Measurements from ENCODE around the gene CLK2. TPM values are rescaled to one million over a fixed set of nuclear protein-coding genes. Genes with fewer than 3 reads are reported as not detected.
"Not testable (repeated sequence)": the region's sequence is repeated elsewhere in the genome, so short reads cannot be mapped to it uniquely, and the experiment has no call there.

CLK2 gene
- total RNA-seq, 1 donor from 2014 or later, result 31.8 TPM

DNA sequence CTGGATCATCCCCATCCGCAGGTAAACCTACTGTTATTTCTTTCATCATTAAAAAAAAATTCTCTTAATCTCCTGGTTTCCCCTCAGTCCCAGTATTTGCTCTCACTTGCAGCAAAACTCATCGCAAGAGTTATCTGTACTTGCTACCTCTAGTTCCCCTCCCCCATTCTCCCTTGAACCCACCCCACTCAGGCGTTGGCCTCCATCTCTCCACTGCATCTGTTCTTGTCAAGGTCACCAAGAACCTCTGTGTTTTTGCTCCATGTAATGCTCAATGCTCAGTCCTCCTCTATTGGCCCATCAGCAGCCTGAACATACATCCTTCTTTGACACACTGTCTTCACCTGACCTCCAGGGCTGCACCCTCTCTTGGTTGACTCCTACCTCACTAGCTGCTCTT, 23.4 kb upstream of the CLK2 start:
- no peak for DNase-seq (ENCODE audit: low spot score)

DNA sequence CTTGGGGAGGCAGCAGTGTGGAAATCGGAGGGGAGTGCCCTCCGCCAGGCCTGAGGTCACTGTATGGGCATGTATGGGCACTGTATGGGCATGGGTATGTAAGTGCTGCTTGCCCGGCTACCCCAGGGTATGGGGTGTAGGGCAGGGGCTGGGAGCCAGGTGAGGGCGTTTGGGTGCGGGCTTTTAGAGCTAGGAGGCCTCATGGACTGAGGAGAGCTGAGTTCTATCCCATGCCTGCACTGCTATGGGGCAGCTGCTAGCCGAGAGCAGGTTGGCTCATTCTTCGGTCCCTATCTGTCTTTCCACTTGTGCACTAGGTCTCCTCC, 22.6 kb upstream of the CLK2 start:
- no peak for DNase-seq (ENCODE audit: low spot score)

DNA sequence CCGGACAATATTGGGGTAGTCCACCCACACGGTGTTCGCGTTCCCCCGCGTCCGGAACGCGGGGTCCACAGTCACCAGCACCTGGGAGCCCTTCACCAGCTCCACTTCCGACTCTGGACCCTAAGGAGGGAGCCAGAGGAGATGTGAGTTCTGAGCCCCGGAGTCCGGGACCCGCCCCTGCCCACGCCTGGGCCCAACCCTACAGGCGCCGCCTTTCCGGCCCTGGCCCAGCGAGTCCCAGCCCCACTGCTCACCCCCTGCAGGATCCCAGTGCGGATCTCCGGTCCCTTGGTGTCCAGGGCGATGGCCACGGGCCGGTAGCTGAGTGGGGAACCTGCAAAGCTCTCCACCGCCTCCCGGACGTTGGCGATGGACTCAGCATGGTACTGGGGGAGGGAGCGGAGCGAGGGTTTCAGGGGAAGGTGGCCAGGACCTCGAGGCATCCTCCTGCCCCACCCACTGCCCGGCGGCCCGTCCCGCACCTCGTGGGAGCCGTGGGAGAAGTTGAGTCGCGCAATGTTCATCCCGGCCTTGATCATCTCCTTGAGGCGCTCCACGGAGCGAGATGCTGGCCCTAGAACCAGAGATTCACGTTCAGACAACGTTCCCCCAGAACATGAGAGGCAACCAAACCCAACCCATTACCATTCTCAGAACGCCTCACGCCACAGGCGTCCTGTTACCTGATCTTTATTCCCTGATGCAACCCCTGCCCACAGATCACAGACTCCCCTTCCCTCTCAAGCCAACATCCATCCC, 22.1 kb upstream of the CLK2 start:
- DNase-seq (ENCODE audit: low spot score), result no peak

DNA sequence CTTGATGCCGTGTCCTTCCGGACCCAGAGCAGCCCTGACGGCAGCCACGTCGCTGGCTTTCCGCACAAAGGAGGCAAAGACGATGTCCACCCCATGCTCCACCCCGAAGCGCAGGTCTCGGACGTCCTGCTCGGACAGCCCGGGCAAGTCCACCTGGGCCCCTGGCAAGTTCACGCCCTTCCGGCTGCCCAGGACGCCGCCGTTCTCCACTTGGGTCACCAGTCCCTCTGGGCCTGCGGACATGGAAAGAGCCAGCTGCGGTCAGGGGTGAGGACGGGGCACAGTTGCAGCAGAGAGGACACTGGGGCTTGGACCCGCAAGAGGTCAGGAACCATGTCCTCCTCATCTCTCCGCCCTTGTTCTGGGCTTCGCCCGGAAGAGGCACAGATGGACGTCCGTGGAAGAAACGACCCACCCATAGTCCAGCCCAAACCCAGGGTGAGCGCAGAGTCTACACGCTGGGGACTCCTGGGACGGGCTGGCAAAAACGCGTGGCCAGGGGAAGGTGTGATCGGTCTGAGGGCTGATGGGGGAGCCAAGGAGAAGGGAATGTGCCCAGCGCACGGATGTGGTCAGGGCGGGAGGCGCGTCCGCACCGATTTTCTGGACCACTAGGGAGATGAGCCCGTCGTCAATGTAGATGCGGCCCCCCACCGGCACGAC, 21.3 kb upstream of the CLK2 start:
- no peak for DNase-seq (ENCODE audit: low spot score)

DNA sequence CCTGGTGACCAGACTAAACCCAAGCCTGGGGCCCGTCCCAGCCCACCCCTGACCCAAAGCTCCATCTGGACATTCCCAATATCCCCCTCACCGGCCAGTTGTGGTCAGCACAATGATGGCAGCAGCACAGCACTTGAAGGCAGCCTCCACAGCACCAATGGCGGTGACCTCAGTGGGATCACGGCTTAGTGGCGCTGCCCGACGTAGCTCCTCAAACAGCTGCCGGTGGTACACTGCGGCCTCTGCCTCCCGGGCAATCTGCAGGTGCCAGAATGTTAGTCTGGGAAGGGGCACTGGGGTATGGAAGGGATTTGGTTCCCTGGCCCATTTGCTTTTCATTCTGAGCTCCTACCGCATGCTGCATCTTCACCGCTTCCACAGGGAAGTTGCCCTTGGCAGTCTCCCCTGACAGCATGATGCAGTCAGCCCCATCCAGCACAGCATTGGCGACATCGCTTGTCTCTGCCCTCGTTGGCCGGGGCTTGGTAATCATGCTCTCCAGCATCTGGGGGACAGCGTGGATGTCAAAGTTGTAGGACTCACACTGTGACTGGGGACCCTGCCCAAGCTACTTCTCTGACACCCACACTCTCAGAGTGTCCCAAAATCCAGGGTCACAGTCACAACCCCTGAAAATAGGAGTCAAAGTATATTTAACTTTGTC, 19.9 kb upstream of the CLK2 start:
- DNase-seq (ENCODE audit: low spot score), result no peak

DNA sequence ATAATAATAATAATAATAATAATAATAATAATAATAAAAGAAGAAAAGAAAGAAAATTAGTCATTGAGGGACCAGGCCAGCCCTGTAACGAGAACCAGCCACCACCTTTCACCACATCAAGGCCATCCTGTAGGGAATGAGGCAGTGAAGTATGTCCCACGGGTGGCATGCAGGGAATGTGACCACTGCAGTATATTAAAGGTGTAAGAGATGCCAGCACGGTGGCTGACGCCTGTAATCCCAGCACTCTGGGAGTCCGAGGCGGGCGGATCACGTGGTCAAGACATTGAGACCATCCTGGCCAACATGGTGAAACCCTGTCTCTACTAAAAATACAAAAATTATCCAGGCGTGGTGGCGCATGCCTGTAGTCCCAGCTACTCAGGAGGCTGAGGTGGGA, 17.7 kb upstream of the CLK2 start:
- not testable (repeated sequence) for DNase-seq (ENCODE audit: low spot score)

DNA sequence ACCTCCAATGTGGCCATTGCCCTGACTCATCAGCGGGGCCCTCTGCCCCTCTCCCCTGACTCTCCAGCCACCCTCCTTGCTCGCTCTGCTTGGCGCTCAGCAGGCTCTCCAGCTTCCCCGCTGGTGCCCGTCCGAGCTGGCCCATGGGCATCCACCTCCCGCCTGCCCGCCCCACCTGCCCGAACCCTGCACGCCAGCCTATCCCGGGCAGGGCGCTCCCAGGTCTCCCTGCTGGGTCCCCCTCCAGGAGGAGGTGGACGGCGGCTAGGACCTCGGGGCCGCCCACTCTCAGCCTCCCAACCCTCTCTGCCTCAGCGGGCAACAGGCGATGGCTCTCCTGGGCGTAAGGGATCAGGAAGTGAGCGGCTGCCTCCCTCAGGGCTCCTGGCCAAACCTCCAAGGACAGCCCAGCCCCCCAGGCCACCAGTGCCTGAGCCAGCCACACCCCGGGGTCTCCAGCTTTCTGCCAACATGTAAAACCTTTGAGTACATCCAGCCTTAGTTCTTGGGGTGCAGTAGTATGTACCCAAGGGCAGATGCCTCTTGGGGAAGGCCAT, 14.8 kb upstream of the CLK2 start:
- DNase-seq (ENCODE audit: low spot score), result no peak

DNA sequence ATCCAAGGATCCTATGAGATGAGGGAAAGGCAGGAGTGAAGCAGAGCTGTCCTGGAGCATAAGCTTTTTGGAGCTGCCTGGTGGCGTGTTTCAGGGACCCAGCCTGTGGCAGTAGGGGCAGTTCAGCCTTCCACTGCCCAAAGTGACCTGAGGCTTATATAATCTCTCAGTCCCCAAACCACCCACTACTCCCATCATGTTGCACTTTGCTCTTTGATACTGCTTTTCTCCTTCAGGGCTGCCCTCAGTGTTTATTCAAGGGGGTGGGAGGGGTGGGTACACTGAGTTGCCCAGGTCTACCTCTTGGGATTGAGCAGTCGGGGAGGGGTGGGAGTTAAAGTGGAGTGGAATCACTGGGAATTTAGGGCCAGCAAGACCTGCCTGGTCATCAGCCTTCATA, 13.2 kb upstream of the CLK2 start:
- DNase-seq (ENCODE audit: low spot score), result no peak

DNA sequence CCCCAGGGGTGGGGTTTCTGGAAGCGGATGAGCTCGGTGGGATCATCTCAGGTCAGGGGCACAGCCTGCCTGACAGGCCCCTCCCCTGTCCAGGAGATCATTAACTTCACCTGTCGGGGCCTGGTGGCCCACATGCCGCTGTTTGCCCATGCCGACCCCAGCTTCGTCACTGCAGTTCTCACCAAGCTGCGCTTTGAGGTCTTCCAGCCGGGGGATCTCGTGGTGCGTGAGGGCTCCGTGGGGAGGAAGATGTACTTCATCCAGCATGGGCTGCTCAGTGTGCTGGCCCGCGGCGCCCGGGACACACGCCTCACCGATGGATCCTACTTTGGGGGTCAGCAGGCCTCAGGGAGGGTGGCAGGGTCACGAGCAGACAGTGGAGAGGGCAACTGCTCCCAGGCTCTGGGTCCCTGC, 12.3 kb upstream of the CLK2 start:
- DNase-seq (ENCODE audit: low spot score), result no peak

DNA sequence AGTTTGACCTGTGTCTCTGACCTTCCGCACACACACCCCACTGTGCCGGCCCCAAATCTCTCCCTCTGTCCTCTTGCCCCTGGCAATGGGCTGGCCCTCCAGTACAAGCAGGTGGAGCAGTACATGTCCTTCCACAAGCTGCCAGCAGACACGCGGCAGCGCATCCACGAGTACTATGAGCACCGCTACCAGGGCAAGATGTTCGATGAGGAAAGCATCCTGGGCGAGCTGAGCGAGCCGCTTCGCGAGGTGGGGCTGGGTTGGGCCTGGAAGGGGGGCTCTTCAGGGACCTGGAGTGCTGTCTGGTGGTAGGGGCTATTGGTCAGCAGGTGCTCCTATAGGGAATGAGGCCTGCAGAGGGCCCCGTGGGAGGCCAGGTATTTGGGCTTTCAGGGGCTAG, 11.8 kb upstream of the CLK2 start:
- no peak for DNase-seq (ENCODE audit: low spot score)

DNA sequence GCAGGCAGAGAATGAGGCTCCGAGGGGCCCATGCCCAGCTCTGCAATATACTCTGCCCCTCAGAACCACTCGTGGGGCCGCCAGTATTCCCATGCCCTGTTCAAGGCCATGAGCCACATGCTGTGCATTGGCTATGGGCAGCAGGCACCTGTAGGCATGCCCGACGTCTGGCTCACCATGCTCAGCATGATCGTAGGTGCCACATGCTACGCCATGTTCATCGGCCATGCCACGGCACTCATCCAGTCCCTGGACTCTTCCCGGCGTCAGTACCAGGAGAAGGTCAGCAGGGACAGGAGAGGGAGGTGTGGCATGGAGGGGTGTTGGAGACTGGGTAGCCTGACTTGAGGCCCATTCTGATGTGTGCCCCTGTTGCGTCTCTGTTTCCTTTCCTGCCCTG, 11.2 kb upstream of the CLK2 start:
- DNase-seq (ENCODE audit: low spot score), result no peak

DNA sequence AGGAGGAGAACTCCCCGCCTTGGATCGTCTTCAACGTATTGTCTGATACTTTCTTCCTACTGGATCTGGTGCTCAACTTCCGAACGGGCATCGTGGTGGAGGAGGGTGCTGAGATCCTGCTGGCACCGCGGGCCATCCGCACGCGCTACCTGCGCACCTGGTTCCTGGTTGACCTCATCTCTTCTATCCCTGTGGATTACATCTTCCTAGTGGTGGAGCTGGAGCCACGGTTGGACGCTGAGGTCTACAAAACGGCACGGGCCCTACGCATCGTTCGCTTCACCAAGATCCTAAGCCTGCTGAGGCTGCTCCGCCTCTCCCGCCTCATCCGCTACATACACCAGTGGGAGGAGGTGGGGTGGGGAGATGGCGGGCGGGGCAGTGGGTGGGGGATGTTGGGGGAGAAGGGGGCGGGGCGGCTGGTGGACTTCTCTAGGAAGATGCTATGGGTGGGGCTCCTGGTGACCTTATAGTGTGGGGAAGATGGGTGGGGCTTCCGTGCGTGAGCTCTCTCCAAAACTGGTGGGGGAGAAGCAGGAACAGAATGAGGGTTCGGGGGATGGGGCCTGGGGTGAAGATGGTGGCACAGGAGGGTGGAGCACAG, 9.3 kb upstream of the CLK2 start:
- DNase-seq (ENCODE audit: low spot score), result no peak

DNA sequence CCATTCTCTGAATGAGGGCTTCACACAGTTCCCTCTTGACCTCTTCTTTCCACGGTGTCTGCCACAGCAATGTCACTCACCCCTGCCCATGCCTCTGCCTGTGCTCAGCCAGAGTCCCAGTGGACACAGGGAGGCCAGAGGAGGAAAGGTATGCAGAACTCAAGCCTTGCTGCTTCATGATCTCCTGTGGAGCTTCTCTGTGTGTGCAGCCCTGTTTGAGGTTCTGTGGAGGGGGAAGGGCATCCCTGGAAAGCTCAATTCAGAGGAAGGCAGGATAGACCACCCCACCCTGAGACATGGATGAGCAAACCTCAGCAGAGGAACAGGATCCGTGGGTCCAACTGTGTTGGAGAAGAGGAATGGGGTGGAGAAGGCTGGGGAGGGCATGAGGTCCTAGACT, 6.0 kb upstream of the CLK2 start:
- DNase-seq (ENCODE audit: low spot score), result no peak

DNA sequence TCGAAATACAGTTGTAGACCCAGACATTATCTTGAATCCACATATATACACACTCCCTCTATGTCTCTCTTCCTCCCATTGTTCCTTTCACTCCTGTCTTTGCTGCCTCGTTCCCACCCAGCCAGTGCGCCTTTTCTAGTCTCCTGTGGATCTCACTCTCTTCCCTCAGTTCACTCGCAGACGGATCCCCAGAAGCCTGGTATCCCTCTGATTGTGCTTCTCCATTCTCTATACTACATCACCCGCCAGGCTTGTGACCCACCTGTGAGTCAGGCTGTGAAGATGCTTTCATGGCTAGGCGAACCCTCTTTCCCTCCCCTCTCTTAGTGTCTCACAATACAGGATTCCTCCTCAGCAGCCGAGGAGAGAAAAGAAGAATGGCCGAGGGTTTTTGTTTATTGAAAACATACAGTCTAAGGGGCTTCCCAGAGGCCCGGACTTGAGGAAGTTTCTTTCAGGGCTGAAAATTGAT, 5.4 kb upstream of the CLK2 start:
- DNase-seq (ENCODE audit: low spot score), result no peak

DNA sequence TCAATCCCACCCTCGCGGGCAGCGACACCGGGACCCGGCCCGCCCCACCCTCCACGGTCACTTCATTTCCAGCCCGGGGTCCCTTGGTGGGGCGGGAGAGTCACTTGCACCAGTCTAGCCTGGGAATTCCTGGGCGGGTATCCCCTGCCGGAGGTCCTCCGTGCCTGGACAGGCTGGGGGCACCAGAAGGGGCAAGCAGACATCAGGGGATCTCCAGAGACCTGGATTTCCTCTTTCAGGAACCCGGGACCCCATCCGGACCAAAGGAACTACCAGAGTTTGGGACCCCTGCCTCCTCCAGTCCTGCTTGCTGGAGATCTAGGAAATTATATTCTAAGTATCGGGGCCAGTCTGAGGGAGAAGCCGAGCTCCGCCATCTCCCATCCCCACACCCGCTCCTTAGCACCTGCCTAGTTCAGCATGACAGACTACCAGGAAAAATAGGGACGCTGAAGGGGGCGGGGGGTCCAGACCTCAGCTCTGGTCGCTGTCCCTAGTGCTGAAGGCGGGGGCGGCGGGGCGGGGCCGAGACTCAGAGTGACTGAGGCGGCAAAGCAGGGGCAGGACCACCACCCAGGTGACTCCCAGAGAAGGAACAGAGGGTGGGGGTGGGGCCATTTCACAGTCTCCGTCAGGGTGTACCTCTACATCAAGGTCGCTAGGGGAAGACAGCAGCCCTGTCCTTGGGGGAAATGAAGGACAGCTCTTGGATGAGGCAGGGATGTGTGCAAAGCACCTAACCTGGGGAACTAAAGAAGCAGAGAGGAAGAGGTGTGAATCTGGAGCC, 4.8 kb upstream of the CLK2 start:
- DNase-seq (ENCODE audit: low spot score), result peak; percentile 44

DNA sequence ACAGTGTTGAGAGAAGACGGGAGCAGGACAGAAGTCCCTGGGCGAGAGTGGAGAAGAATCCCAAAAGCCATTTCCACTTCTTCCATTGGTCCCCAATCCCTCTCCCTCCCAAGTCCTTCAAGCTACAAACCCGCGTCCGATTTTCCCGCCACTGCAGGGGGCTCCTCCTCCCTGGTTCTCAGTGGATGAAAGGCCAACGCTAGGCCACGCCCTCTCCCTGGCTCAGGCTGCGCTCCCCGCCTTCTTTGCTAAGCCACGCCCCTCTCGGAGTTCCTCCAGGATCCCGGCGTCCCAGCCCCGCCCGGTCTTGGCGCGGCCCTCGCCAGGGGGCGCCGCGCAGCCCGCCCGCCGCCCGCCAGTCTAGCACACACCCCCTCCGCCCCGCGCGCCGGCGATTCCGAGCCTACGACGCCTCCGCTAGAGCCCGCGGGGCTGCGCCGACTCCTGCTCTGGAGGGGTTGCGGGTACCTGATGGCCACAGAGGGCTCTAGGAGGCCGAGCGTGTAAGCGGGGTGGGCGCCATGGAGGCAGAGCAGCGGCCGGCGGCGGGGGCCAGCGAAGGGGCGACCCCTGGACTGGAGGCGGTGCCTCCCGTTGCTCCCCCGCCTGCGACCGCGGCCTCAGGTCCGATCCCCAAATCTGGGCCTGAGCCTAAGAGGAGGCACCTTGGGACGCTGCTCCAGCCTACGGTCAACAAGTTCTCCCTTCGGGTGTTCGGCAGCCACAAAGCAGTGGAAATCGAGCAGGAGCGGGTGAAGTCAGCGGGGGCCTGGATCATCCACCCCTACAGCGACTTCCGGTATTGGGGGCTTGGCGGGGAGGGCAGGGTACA, 4.0 kb upstream of the CLK2 start, which contains the start of gene HCN3:
TSS of gene HCN3 (plus strand) at position 394 of the 832 bp plus-strand sequence. CDS start at position 522, 128 bp downstream.
- peak; percentile 98 for DNase-seq (ENCODE audit: low spot score)

DNA sequence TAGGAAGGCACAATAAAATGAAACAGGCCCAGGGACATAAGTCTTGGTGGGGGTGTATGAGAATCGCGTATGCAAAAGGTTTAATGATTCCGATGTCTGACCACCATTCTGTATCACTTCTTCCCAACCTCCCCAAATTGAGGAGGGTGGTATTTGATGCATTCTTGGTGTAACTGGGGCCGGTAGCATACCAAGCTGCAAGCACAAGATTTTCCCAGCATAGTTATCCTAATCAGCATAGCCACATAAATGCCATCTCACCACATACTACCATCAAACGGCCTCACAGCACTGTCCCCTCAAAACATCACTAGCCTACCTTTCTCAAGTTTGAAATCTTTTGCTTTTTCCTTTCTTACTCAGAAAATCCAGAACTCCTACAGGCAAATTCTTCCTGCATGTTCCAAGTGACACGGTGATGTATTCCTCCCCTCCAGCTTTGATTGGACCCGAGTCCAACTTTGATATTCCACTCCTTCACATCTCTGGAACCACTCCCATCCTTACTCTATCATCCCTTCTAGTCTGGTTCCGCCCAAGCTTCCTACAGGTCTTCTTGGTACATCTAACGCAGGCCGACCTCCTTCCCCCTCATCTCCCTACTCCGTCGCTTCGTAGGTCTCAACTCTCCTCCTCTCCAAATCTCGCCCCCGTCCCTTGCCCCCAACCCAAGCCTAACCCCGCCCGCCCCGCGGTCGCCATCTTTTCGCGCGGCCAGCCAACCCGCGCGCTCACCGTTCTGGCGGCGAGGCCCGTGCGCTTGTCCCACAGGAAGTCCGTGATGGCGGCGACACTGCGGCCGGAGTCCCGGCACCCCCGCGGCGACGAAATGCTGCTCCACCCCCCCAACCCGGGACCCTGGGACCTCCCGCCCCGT, 600 bp downstream of the CLK2 start:
- peak; percentile 70 for DNase-seq (ENCODE audit: low spot score)

DNA sequence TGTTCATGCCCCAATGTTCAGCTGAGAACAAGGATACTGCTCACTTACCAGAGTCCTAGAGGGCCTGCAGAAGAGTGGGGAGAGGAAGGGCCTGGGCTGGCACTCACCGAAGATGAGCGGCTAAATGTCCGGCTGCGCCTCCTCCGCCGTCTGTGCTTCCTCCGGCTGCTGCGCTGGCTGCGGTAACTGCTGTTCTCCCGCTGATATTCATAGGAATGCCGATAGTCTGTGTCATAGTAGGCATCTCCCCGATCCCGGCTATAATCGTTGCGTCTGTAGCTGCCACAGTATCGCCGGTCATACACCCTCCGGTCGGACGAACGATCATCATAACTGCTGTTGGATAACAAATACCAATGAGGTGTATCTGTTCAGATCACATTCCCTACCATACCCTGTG, 3.9 kb downstream of the CLK2 start:
- DNase-seq (ENCODE audit: low spot score), result no peak

DNA sequence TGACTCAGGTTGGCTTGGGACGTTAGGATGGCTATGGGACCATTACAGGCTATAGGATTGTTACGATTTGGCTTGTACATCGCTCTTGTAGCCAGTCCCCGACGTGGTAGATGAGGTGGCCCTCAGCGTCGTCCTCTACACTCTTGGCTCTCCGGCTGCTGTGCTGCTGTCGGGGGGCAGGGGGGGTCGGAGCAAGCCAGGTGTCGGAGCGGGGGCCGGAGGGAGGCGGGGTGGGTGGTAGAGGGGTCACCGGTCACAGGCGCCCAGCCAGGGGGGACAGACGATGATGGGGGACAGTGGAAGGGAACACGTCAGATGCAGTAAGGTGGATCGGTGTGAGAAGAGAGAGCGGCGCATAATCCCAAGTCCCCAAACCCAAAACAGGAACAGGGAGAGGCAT, 4.7 kb downstream of the CLK2 start:
- no peak for DNase-seq (ENCODE audit: low spot score)
